Epithelial cell of esophagus (primary cell): ENCODE results near the gene CCL27.

Experiments
- DNase-seq: peaks from one replicate; pipeline ENCODE4 v3.0.0; 2010; ENCODE audit warnings: low read depth
- H3K4me3 ChIP-seq: 2 replicates; pipeline ENCODE4 v1.5.1; 2011; ENCODE audit warnings: mild to moderate bottlenecking, low read length, control low read depth
- CTCF ChIP-seq: IDR thresholded peaks from 2 replicates; pipeline ENCODE4 v1.5.1; 2011; ENCODE audit warnings: low read depth, mild to moderate bottlenecking, low read length, control low read depth, inconsistent platforms; ENCODE audit not compliant: insufficient read depth; ENCODE audit errors: missing control alignments

CCL27 gene

GRCh38 chr9:34651876-34652601 lies 10.4 kb downstream of the CCL27 start, which contains the start of gene IL11RA:
IL11RA (plus strand) TSS chr9:34652185; CDS start chr9:34655218, 3,033 bp downstream.
- peak; percentile 85 for DNase-seq
- TF ChIP-seq CTCF: no peak
- H3K4me3 ChIP-seq: peak within 1 kb of the TSS; percentile 3

GRCh38 chr9:34651321-34651720 lies 11.1 kb downstream of the CCL27 start:
- no peak for DNase-seq
- no peak overlapping the region for H3K4me3 ChIP-seq
- no peak for TF ChIP-seq CTCF

GRCh38 chr9:34650816-34651215 lies 11.6 kb downstream of the CCL27 start:
- no peak for TF ChIP-seq CTCF
- no peak for DNase-seq
- no peak overlapping the region for H3K4me3 ChIP-seq

- no peak for DNase-seq
- no peak for TF ChIP-seq CTCF
- no peak overlapping the region for H3K4me3 ChIP-seq
Observed at GRCh38 chr9:34648673-34649072, 13.8 kb downstream of the CCL27 start.

- no peak for DNase-seq
- H3K4me3 ChIP-seq: peak overlapping the region; percentile 73
- no peak for TF ChIP-seq CTCF
Observed at GRCh38 chr9:34647651-34648050, 14.8 kb downstream of the CCL27 start.

GRCh38 chr9:34647084-34647403 lies 15.4 kb downstream of the CCL27 start:
- no peak for DNase-seq
- H3K4me3 ChIP-seq: peak overlapping the region; percentile 73
- no peak for TF ChIP-seq CTCF
